GM12878 (cell line): ENCODE results near the gene MAP2K2. TPM values are rescaled to one million over a fixed set of nuclear protein-coding genes. Genes with fewer than 3 reads are reported as not detected.

Experiments used
- ATAC-seq: fragments of 200-7000 bp; cut with Tn5 transposase; 3 replicates; pipeline ENCODE4 v1.9.1; 2020; ENCODE audit warnings: mild to moderate bottlenecking, moderate library complexity
- BruUV-seq: library from RNA; stranded (reverse); fragments of 400-500 nt; replicated peaks from 2 replicates; lab custom pipeline; 2021; lab: Mats Ljungman, UMichigan
- CTCF ChIA-PET: fragments of 300-600 bp; sonication (Branson Sonifier 250); formaldehyde crosslinking; extraction: SDS; loops from one replicate; lab custom pipeline; 2021; ENCODE audit warnings: inconsistent platforms; lab: Yijun Ruan, JAX
- POLR2A ChIA-PET: fragments of 350-600 bp; formaldehyde crosslinking; extraction: SDS; loops from one replicate; lab custom pipeline; 2021; ENCODE audit warnings: inconsistent platforms; lab: Charles Lee
- RAD21 ChIA-PET: fragments of 300-600 bp; sonication (Branson Sonifier 250); formaldehyde crosslinking; loops from one replicate; lab custom pipeline; 2023; ENCODE audit warnings: antibody characterized with exemption; ENCODE audit not compliant: unreplicated experiment; lab: Charles Lee
- SMC1A ChIA-PET: fragments of 300-600 bp; sonication (Branson Sonifier 250); formaldehyde crosslinking; loops from one replicate; lab custom pipeline; 2023; ENCODE audit not compliant: unreplicated experiment, uncharacterized antibody; lab: Charles Lee
- DNase-seq: peaks from one replicate; pipeline ENCODE4 v3.0.0-alpha.2; 2011; ENCODE audit warnings: low read depth, low spot score
- FAIRE-seq: peaks from 3 replicates; lab custom pipeline; 2011; peaks lifted over from hg19 to GRCh38; lab: Jason Lieb, UNC
- H2AFZ ChIP-seq: 2 replicates; pipeline ENCODE4 v1.6.0; 2011; ENCODE audit warnings: low read depth, low read length, control low read depth; ENCODE audit not compliant: control insufficient read depth
- H3K27ac ChIP-seq: 2 replicates; pipeline ENCODE4 v1.5.1; 2011; ENCODE audit warnings: control low read depth; ENCODE audit not compliant: control insufficient read depth, insufficient read depth
- H3K27me3 ChIP-seq, 2 experiments: replicated peaks in 1 of 2; 2 replicates each; pipeline versions ENCODE4 v1.6.0 to v1.6.1; 2011; ENCODE audit warnings: low read length in 1 of 2; ENCODE audit not compliant: control insufficient read depth in 2 of 2, insufficient read depth in 2 of 2
- H3K36me3 ChIP-seq, 2 experiments: 2 replicates each; pipeline ENCODE4 v1.5.1; 2011; ENCODE audit warnings: low read length in 1 of 2; ENCODE audit not compliant: control insufficient read depth in 2 of 2, insufficient read depth in 2 of 2
- H3K4me1 ChIP-seq: 2 replicates; pipeline ENCODE4 v1.6.1; 2011; ENCODE audit warnings: mild to moderate bottlenecking, low read length, moderate library complexity, mixed read lengths; ENCODE audit not compliant: control insufficient read depth, insufficient read depth
- H3K4me2 ChIP-seq: 2 replicates; pipeline ENCODE4 v1.6.0; 2011; ENCODE audit warnings: control low read depth; ENCODE audit not compliant: control insufficient read depth, insufficient read depth
- H3K4me3 ChIP-seq: fragments of 200-600 bp; sonication (generic); 2 replicates; pipeline ENCODE4 v1.5.1; 2016
- H3K79me2 ChIP-seq: 2 replicates; pipeline ENCODE4 v1.6.0; 2011; ENCODE audit warnings: low read length; ENCODE audit not compliant: control insufficient read depth, insufficient read depth
- H3K9ac ChIP-seq: 2 replicates; pipeline ENCODE4 v1.8.0; 2011; ENCODE audit warnings: low read length, control low read depth, mixed read lengths; ENCODE audit not compliant: control insufficient read depth, insufficient read depth
- H3K9me3 ChIP-seq: replicated peaks from 3 replicates; pipeline ENCODE4 v1.5.1; 2011; ENCODE audit warnings: mild to moderate bottlenecking, low read length; ENCODE audit not compliant: control insufficient read depth, insufficient read depth
- H4K20me1 ChIP-seq: 2 replicates; pipeline ENCODE4 v1.6.0; 2011; ENCODE audit not compliant: control insufficient read depth, insufficient read depth
- EP300 ChIP-seq, 2 experiments: fragments of 150-350 bp in 1 of 2; IDR thresholded peaks; 2 replicates each; pipeline ENCODE4 v1.6.1; 2011 to 2012; ENCODE audit warnings: low read depth in 2 of 2, low read length in 2 of 2, borderline replicate concordance in 1 of 2, improper control_type of control experiment in 1 of 2, inconsistent platforms in 1 of 2; ENCODE audit not compliant: control insufficient read depth in 1 of 2
- IKZF1 ChIP-seq: fragments of 450-650 bp; conservative IDR thresholded peaks from 2 replicates; pipeline ENCODE4 v1.6.1; 2017; ENCODE audit warnings: antibody characterized with exemption, mild to moderate bottlenecking
- IKZF2 ChIP-seq, 2 experiments: fragments of 450-650 bp; IDR thresholded peaks; 2 replicates each; pipeline ENCODE4 v1.6.1; 2017; ENCODE audit warnings: mild to moderate bottlenecking in 2 of 2, moderate library complexity in 2 of 2
- SPI1 ChIP-seq: IDR thresholded peaks from 2 replicates; pipeline ENCODE4 v1.6.1; 2011; ENCODE audit warnings: low read depth, mild to moderate bottlenecking, low read length, moderate library complexity, borderline replicate concordance; ENCODE audit not compliant: insufficient read depth
- TCF12 ChIP-seq: IDR thresholded peaks from 2 replicates; pipeline ENCODE4 v1.6.1; 2011; ENCODE audit warnings: low read depth, mild to moderate bottlenecking, low read length
- WGBS: methylation state at CpG from one replicate; pipeline ENCODE4 v1.1.6; 2016; ENCODE audit warnings: low lambda C conversion rate; ENCODE audit not compliant: insufficient replicate concordance, insufficient coverage; ENCODE audit errors: missing lambda C conversion rate; 5-methylcytosine and 5-hydroxymethylcytosine counted together
- in situ Hi-C: fragments of 300-500 bp; cut with MboI; formaldehyde crosslinking; loops from 9 replicates; pipeline ENCODE4 v1.14.3; 2018; ENCODE audit warnings: mixed read lengths
- intact Hi-C: fragments of 100-400 bp; cut with micrococcal nuclease; formaldehyde crosslinking; loops from one replicate; pipeline ENCODE4 v1.14.2; 2022; ENCODE audit not compliant: unreplicated experiment
- polyA plus RNA-seq, 11 experiments: library from polyadenylated mRNA; depleted of rRNA in 4 of 11; unstranded in 6 of 11; stranded (reverse) in 5 of 11; fragments of >200 nt; fragmentation: Nextera tagmentation in 4 of 11; fragmentation: Illumina TruSeq in 1 of 11; extraction: Ambion mirVana in 4 of 11; extraction: Trizol in 1 of 11; gene quantifications; 1 replicate in 1 of 11; 2 replicates in 10 of 11; pipeline versions ENCODE4 v1.2.1 to v1.2.3, GENCODE V29; 2011 to 2016; ENCODE audit warnings: inconsistent platforms in 2 of 11, missing spikeins in 2 of 11, low read depth in 1 of 11
- total RNA-seq, 4 experiments: library from RNA; depleted of rRNA in 3 of 4; stranded (reverse); fragments of >200 nt in 3 of 4; fragmentation: Illumina TruSeq in 1 of 4; extraction: Trizol in 1 of 4; gene quantifications; 2 replicates each; pipeline versions ENCODE4 v1.2.1 to v1.2.3, GENCODE V29; 2013 to 2021

Gene MAP2K2
- total and polyA plus RNA-seq, 10 of the 15 experiments (the other 5 are each of a cell fraction or from before 2014, with no cell fraction given) = 1.00 to 210 (median 53.5) TPM

DNA sequence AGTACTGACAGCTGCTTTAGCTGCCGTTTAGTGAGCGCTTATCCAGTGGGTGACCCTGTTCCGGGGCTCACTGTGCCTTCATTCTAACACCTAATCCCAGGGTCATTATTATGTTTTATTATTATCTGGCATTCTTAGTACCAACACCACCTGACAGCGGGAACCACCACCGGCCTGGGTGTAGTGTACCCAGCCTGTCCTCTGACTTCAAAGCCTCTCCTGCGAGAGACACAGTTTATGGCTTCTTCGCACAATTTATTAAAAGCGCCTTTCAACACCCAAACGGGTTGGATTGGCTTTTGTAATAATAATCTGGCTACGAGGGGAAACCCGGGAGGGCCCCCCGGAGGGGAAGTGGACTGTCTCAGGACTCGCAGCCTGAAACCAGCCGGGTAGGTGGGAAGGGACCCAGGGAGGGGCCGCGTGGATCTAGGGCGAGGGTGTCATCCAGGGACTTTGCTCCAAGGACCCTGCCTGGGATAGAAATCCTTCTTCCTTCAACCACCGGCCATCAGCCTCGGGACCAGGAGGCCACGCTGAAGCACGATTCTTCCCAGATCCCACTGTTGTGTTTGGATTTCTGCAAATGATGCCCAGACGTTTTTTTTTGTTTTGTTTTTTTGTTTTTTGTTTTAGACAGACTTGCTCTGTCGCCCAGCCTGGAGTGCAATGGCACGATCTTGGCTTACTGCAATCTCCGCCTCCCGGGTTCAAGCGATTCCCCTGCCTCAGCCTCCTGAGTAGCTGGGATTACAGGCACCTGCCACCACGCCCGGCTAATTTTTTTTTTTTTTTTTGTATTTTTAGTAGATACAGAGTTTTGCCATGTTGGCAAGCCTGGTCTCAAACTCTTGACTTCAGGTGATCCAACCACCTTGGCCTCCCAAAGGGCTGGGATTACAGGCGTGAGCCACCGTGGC is 55.6 kb downstream of the MAP2K2 start:
- Histone ChIP-seq H3K4me1 (peaks cover 10% of the 10 kb centered on the region), H3K36me3 (0 out of 4 replicates have a peak, but pooled peaks cover 0 to 4% of the 10 kb centered on the region in 2 experiments), H3K4me3 (peak overlapping the region; percentile 88), H3K9ac (no peak overlapping the region), H3K27me3 (no peaks in the 10 kb centered on the region; a peak in 1 of 4 replicates), H3K9me3 (no peaks in the 10 kb centered on the region), H3K4me2 (peak overlapping the region; percentile 79), H3K27ac (no peak overlapping the region), H3K79me2 (peaks cover 19% of the 10 kb centered on the region), H4K20me1 (peaks cover 5% of the 10 kb centered on the region; the same call in 1 of the 2 replicates), H2AFZ (no peak overlapping the region)
- CTCF ChIA-PET = interaction anchor here (0.6 kb wide), 1 partner anchor 27 kb away, joined by 3 read pairs; no protein-coding TSS in a partner anchor
- POLR2A ChIA-PET = interaction anchor here (0.6 to 2.8 kb wide), 2 partner anchors 41 to 473 kb away, joined by 3 to 8 read pairs; no protein-coding TSS in a partner anchor
- in situ Hi-C loops (no loop called here), intact Hi-C loops (loop anchor here (2.0 to 10.0 kb wide), 3 partner anchors 46 to 116 kb away; partner anchors contain the start of genes ANKRD24, EEF2 and SIRT6)
- FAIRE-seq (no peak), DNase-seq (no peak), ATAC-seq (no peak)
- SMC1A ChIA-PET = interaction anchor here (0.7 kb wide), 1 partner anchor 10 kb away, joined by 3 read pairs; no protein-coding TSS in a partner anchor
- RAD21 ChIA-PET = no interaction called here
- 12% methylated on average over 31 of the region's 31 CpGs for WGBS
- no TSS peak for BruUV-seq
- TF ChIP-seq IKZF2 (IDR thresholded peaks at IDR 0.05) (peak in 1 of 2 experiments; percentile 31; a peak in 1 of 4 replicates), EP300 (IDR thresholded peaks at IDR 0.05; ENCODE audit: borderline replicate concordance in 1 of 2, control insufficient read depth in 1 of 2, low read depth in 2 of 2, low read length in 2 of 2) (no peak), SPI1 (peak; percentile 37; the same call in 1 of the 2 replicates), IKZF1 (peak; percentile 45; the same call in 1 of the 2 replicates), TCF12 (no peak)
